Measurements from ENCODE around the gene MBTPS1. TPM values are rescaled to one million over a fixed set of nuclear protein-coding genes. Genes with fewer than 3 reads are reported as not detected.

Gene MBTPS1
- total RNA-seq, 1 donor from 2014 or later = 70.9 TPM

- DNase-seq (ENCODE audit: low spot score) = no peak
These were observed 36.4 kb downstream of the MBTPS1 start for GRCh38 chr16:84080378-84080777.

GRCh38 chr16:84079664-84080063 is 37.1 kb downstream of the MBTPS1 start:
- no peak for DNase-seq (ENCODE audit: low spot score)

- DNase-seq (ENCODE audit: low spot score) = no peak
These were observed 41.4 kb downstream of the MBTPS1 start for GRCh38 chr16:84075376-84075775.

GRCh38 chr16:84074721-84075120 is 42.0 kb downstream of the MBTPS1 start:
- DNase-seq (ENCODE audit: low spot score) = no peak

- DNase-seq (ENCODE audit: low spot score) = no peak
These were observed 44.7 kb downstream of the MBTPS1 start for GRCh38 chr16:84072014-84072413.

GRCh38 chr16:84071121-84071520 is 45.6 kb downstream of the MBTPS1 start:
- DNase-seq (ENCODE audit: low spot score) = no peak

- no peak for DNase-seq (ENCODE audit: low spot score)
These were observed 47.2 kb downstream of the MBTPS1 start for GRCh38 chr16:84069540-84069939.

- no peak for DNase-seq (ENCODE audit: low spot score)
These were observed 47.8 kb downstream of the MBTPS1 start for GRCh38 chr16:84068783-84069462.

- DNase-seq (ENCODE audit: low spot score) = no peak
These were observed 48.7 kb downstream of the MBTPS1 start for GRCh38 chr16:84068041-84068440.

- DNase-seq (ENCODE audit: low spot score) = no peak
These were observed 49.1 kb downstream of the MBTPS1 start for GRCh38 chr16:84067640-84068039.

GRCh38 chr16:84065536-84066132 is 51.1 kb downstream of the MBTPS1 start:
- DNase-seq (ENCODE audit: low spot score) = no peak

GRCh38 chr16:84063980-84064379 is 52.8 kb downstream of the MBTPS1 start:
- no peak for DNase-seq (ENCODE audit: low spot score)

- peak; percentile 93 for DNase-seq (ENCODE audit: low spot score)
These were observed 53.8 kb downstream of the MBTPS1 start for GRCh38 chr16:84062734-84063640.

- DNase-seq (ENCODE audit: low spot score) = peak; percentile 71
These were observed 55.4 kb downstream of the MBTPS1 start for GRCh38 chr16:84061236-84061819.

GRCh38 chr16:84059946-84060901 is 56.5 kb downstream of the MBTPS1 start:
- DNase-seq (ENCODE audit: low spot score) = peak; percentile 81

- peak; percentile 72 for DNase-seq (ENCODE audit: low spot score)
These were observed 57.6 kb downstream of the MBTPS1 start for GRCh38 chr16:84059111-84059510.

GRCh38 chr16:84058664-84059063 is 58.1 kb downstream of the MBTPS1 start:
- DNase-seq (ENCODE audit: low spot score) = no peak

- peak; percentile 49 for DNase-seq (ENCODE audit: low spot score)
These were observed 58.5 kb downstream of the MBTPS1 start for GRCh38 chr16:84058211-84058610.

- DNase-seq (ENCODE audit: low spot score) = peak; percentile 62
These were observed 59.8 kb downstream of the MBTPS1 start for GRCh38 chr16:84056933-84057332.

Data from mesenteric fat pad (tissue), 1 donor.